HuH-7 (cell line): Measurements from ENCODE around the gene DHFR2.
"Not testable (repeated sequence)": the region's sequence is repeated elsewhere in the genome, so short reads cannot be mapped to it uniquely, and the experiment has no call there.

ENCODE experiments used
- DNase-seq: peaks from one replicate; pipeline ENCODE4 v3.0.0; 2011; ENCODE audit warnings: low spot score

The DHFR2 gene

DNA sequence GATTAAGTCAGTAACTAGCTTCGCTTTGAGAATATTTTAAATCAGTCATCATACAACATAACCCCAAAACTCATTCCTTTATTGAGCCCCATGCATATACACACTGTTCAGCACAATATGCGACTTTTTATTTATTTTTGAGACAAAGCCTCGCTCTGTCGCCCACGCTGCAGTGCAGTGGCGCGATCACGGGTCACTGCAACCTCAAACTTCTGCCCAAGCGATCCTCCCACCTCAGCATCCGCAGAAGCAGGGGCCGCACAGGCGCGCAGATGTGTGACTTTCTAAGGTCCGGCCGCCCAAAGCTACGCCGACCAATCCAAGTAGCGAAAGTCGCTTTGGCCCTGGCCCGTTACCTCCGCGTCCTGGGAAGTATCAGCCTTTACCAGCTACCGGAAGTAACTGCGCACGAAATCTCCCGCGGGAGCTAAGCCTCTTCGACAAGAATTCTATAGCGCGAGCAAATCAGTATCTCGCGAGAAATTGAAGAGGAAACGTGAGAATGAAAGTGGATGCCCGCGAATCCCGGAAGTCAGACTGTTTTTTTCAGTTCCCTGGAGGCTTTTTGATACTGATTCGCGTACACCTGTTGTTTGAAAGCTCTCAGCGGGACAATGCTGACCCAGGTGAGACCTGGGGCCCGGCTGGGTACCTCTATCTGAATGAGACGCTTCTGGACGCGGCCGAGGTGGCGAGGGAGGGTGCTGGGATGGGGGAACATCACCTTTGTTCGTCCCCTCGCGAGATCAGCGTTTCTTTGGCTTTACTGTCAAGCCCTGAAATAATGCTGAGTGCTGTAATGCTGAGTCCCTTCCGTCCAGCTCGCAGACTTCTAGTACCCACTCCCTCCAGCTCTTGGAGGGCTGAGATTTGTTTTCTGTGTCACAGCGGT lies at the start of gene DHFR2, which contains the start of gene NSUN3:
Gene DHFR2, minus strand, starts transcription at position 404 of the 892 bp plus-strand sequence. CDS start 1,405 bp downstream, outside the sequence.
Gene NSUN3, plus strand, starts transcription at position 549 of the 892 bp plus-strand sequence. Its CDS starts 66 bp downstream, at position 615.
- DNase-seq, result peak; percentile 81

DNA sequence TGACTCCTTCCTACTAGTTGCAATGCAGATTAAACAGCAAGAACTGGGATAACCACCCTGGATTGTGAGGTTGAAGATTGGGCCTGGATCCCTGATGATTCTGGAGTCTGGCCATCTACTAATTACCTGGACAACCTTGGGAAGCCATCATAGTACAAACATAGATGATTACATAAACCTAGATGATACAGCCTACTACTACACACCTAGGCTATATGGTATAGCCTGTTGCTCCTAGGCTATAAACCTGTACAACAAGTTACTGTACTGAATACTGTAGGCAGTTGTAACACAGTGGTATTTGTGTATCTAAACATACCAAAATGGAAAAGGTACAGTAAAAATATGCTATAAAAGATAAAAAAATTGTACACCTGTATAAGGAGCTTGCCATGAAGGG lies 48.1 kb upstream of the DHFR2 start:
- DNase-seq, result no peak

DNA sequence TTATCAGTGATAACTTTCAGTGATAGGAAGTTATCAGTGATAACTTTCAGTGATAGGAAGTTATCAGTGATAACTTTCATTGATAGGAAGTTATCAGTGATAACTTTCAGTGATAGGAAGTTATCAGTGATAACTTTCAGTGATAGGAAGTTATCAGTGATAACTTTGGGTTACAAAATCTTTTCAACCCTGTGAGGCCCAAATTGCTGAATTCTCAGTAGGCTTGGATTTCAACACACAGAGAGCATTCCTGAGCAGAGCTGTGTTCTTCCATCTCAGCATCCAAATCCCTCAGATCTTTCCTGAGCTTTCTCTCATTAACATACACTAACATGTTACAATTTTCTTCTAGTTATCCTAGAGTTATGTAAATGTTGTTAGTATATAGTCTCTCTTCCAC lies 47.5 kb upstream of the DHFR2 start:
- DNase-seq, result not testable (repeated sequence)

DNA sequence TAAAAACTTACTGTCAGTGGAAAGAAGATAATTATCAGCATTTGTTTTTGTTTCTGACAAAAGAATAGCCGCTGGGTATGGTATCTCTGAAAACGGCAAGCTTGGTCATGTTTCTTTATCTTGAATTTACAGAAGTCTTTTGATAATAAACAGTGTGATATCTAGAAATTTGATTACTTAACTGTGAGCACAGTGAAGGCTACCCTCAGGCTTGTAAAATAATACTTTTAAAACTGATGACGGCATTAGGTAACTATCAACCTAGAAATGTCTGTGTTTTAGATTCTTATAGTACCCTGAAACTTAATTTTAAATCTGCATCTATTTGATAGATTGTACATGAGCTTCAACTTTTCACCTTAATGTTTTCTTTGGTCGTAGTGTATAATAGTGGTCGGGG lies 43.6 kb upstream of the DHFR2 start:
- no peak for DNase-seq

DNA sequence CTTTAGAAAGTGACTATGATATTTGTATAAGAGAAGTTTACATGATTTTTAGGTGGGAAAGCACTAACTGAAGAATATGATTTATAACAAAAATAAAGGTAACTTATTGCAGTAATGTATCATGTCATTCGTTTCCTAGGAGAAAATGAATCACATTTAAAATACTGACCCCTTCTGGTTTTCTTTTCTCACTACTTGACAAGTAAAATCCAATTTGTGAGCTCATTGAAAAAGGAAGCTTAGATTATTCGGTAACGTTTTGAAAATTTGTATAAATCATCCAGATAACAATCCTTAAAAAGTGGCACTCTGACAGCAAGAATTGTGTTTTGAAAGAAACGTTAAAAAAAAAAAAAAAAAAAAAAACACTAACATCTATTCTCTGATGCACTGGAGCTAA lies 39.1 kb upstream of the DHFR2 start:
- DNase-seq, result no peak

DNA sequence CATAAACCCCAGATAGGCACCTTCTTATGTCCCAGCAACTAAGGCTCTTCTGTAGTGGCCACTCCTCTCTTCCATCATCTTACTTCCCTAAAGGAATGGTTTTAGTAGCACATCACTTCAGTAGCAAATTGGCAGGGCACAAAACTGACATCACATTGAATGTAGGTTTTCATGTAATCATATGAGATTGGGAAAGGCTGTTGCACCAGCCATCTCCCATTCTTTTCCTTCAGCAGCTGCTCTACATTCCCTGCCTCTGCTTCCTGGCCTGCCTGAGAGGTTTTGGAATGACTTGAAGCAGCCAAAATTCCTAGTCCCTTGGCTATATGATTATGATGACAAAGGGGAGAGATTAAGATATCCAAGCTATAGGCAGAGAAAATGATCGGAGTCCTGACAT lies 36.6 kb upstream of the DHFR2 start:
- no peak for DNase-seq

DNA sequence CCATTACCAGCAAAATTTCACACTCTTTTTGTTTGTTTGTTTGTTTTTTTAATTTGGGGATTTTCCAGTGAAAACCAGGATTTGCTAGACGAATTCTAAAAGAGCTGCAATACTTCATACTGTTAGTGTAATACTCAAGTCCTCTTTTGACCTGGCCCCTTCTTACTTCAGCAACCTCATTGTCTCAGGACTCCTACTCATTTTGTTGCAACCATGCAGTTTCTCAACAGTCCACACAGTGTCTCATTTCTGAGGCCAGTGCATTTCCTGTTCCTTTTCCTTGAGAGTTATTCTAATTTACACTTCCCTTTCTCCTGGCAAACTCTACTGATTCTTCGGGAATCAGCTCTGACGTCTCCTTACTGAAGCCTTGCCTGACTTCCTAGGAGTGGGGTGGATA lies 35.7 kb upstream of the DHFR2 start:
- peak; percentile 6 for DNase-seq

DNA sequence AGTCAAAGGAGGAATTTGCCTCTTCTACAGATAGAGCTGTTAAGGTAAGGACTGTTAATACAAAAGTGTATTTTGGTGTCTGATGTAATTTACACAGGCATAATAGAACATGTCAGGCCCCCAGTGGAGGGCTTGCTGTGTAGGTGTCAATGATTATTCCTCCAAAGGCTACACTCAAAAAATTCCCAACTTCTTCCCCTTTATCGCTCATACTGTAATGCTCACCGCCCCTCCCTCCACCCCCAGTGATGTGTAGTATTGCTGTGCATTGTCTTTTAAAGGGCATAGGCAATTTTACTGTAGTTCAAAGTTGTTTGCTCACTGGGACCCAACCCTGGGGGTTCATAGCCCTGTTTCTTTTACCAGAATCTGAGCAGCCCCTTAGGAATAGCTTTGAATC lies 32.4 kb upstream of the DHFR2 start:
- DNase-seq, result no peak

DNA sequence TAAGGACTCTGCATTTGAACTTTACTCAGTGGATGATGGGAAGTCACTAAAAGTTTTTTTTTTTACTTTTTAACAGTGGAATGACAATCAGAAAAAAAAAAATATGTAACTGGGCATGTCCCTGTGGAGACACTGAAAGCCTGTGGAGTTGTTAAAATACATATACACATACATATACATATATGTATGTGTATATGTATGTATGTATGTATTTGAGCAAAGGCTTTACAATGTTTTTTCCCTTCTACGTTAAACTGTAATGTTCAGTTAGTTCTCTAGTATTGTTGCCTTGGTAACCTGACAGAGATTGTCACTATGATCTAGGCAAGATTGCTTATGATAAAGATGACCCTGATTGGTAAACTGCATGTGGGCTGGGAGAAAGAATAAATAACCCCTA lies 30.4 kb upstream of the DHFR2 start:
- no peak for DNase-seq

DNA sequence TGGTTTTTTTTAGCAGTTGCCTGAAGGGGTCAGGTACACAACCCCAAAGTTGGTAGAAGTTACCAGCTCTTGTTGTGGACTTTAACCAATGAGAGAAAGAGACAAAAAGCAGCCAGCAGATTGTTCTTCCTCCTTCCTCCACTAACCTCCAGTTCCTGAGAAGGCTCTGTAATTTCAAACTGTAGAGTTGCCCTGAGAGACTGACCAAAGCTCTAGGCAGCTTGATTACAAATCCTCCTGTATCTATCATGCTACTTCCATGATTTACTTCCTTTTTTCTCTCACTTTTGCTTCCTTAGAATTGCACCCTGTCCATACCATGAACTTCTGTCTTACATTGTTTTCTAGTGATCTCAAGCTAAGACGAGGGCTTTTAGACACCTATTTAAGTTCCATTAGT lies 29.4 kb upstream of the DHFR2 start:
- DNase-seq, result no peak

DNA sequence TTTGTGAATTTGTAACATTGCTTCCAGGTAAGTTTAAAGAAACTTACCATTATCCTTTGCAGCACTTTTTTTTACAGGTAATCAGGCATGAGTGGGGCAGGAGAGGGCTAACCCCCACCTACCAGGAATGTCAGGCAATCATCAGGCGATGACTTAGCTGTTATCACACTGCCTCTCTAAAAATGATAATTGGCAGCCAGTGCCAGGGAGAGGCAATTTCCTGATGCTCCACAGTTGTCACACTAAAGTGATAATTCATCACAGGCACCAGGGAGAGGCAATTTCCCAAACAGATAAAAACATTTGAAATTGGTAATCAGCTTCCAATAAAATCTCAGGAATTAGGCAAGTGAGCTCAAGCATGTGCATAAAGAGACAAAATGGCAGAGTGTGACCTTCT lies 26.4 kb upstream of the DHFR2 start:
- DNase-seq, result no peak

DNA sequence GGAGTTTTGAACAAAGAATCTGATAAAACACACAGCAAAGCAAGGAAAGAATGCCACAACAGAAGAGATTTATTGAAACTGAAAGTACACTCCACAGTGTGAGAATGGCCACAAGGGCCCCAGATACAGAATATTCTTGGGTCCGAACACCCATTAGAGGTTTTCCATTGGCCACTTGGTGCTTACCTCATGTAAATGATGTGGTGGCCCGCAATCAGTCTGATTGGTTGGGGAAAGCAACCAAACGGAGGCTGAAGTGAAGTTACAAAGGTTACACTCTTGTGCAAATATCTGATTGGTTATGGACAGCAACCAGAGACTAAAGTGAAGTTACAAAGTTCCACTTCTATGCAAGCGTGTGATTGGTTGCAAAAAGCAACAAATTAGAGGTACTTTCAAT lies 20.5 kb upstream of the DHFR2 start:
- DNase-seq, result no peak

DNA sequence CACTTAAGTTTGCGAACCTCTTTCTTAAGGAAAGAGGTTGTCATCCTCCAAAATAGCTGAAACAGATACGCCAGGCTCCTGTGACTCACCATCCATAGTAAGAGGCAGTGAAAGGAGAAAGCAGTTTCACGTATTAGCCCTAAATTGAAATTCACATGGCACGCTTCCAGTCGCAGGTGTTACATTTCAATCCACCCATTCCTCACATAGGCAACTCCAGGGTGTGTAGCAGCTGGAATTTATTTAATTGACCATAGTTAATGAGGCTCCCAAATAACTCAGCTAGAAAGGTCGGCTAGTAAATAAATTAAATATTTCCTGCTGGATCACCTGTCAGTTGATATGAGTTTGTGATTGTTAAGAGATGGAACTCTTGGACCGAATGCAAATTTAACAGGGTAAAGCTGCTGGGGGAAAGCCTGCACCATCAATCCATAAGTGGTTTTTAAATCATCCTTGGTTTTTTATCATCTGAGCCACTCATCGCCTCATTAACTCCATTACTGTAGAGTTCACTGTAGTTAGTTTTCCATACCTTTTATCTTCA lies 19.7 kb upstream of the DHFR2 start:
- no peak for DNase-seq

DNA sequence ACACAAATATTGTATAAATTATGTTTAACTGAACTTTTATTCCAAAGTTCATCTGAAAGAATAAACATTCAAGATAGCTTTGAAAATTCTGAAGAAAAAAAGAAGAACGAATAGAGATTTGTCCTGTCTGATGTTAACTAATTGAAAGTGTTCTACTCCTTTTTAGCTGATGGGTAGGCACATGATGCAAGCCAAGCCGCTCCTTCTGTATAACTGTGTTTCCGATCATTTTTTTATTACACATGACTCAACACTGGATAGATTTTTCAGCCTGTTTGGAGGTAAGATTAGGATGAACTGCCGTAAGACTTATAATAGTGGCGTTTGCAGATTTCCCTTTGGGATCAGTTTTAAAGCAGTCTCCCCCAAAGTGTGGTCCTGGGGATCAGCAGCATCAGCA lies 19.2 kb upstream of the DHFR2 start:
- DNase-seq, result no peak

DNA sequence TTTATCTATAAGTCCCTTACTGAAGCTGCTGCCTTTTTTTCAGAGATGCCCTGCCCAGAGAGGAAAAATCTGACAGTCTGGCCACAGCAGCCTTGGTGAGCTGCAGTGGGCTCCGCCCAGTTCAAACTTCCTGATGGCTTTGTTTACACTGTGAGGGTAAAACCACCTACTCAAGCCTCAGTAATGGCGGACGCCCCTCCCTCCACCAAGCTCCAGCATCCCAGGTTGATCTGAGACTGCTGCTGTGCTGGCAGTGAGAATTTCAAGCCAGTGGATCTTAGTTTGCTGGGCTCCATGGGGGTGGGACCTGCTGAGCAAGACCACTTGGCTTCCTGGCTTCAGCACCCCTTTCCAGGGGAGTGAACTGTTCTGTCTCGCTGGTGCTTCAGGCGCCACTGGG lies 17.8 kb upstream of the DHFR2 start:
- DNase-seq, result not testable (repeated sequence)

DNA sequence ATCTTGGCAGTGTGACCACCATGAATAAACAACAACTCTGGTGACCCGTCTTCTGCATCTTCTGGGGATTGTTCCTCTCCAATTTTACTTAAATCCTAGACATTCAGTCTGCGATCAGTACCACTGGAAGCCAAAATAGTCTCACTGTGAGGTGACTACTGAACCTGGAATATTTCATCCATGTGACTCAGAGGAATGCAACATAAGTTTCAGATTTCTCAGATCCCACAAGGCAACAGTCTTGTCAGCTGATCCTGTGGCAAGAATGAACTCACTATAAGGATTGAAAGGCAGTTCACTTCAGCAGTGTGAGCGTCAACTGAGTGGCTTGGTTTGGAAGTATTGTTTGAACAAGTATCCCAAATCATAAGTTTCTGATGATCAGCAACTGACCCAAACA lies 13.3 kb upstream of the DHFR2 start:
- DNase-seq, result no peak

DNA sequence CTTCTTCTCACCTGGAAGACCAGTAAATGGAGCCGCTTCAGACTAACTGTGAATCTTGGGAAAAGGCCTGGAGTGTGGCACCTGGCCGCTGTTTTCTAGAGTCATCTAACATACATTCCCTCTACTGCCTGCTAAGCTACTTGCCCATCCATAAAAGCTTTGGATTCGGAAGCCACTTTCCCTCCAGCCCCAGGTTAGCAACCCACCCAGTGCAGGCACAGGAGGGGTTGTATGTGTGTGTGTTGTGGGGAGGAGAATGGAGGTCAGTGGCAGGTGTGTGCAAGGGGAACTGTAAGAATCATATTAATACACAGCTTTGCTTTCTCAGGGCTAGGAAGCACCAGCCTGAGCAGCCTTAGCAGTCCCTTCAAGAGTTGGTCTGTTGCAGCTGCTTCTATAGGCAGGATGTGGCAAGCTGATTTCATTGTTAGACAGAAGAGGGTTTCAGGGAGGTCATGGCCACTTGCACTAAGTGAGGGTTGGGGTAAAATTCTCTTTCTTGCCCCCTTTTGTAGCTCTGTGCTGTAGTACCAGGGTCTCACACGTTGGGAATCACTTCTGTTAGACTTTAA lies 9.1 kb upstream of the DHFR2 start:
- DNase-seq, result no peak

DNA sequence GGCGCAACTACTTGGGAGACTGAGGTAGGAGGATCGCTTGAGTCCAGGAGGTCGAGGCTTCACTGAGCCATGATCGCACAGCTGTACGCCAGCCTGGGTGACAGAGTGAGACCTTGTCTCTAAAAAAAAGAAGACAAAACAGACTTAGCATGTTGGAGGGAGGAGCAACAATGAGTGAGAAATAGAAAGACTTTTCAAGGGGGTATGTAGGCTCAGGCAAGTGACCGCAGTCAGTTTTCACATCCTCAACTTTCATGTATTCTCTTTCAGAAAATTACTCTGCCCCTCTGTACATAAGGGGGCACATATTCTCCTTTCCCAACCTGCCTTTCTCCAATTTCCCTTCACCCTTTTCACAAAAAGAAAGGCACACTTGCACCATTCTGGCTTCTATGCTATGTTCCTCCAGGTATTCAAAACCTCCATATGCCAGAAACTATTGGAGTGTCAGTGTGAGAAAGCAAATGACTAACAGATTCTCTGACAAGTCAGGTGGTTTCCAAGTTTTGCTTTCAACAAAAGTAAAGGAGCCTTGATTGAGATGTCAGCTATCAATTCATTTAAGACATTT lies 7.7 kb upstream of the DHFR2 start:
- DNase-seq, result no peak

DNA sequence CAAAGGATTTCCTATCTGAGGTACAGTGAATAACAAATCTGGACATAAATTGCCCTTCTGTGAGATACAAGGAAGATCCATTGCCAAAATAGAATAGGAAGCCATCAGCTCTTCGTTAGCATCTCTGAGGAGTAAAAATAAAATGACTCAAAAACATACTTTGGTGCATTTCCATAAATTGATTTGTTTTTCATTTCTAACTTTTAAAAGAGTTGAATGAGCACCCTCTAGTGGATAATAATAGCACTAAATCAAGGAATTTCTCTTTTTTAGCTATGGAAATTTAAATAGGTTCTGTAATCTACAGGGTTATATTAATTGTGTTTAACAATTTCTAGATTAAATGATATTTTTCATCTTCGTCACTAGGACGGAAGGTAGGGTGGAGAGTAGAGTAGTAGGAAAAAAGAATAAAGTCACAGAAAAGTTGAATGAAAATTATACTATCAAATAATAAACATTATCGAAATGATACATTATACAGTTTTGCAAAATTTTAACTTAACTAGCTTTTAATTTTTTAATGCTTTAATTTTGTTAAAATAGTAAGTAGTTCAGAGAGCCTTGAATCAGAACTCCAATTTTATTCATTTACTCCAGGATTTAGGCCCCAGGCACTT lies 6.6 kb upstream of the DHFR2 start:
- no peak for DNase-seq

DNA sequence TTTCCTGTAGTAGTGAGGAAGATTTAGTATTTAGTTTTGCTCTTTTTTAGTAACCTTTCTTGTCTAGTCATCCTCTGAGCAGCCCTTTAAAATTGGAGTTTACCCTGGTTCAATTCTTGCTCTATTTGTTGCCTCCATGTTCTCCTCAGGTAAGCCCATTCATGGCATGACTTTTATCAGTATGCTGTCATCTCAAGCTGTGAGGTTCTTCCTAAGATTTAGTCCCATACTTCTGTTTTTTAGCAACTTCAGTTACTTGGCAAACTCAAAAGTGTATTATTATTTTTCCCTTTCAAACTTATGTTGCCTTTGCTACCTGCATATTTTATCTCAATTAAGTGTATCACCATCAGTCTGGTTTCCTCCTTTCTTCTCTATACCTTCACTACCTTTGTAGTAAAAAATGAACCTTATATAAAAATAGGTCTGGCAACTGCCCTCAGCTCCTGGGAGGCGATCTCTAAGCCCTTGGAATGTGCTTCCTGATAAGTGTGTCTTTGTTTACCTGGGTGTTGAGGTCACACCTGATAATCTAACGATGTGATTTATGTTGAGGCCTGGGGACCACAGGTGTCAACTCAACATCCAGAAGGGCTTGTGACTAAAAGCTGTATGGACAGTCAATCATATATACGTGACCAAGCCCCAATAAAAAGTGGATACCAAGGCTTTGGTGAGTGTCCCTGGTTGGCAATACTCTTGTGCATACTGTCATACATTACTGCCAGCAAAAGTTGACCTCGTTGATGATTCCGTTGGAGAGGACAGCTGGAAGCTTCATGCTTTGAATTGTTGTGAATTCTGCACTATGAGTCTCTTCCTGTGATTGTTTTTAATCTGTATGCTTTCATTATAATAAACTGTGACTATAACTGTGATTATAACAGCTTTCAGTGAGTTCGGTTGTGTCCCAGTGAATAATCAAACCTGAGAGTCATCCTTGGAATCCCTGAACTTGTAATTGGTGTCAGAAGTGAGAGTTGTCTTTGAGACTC lies 4.1 kb upstream of the DHFR2 start:
- no peak for DNase-seq

DNA sequence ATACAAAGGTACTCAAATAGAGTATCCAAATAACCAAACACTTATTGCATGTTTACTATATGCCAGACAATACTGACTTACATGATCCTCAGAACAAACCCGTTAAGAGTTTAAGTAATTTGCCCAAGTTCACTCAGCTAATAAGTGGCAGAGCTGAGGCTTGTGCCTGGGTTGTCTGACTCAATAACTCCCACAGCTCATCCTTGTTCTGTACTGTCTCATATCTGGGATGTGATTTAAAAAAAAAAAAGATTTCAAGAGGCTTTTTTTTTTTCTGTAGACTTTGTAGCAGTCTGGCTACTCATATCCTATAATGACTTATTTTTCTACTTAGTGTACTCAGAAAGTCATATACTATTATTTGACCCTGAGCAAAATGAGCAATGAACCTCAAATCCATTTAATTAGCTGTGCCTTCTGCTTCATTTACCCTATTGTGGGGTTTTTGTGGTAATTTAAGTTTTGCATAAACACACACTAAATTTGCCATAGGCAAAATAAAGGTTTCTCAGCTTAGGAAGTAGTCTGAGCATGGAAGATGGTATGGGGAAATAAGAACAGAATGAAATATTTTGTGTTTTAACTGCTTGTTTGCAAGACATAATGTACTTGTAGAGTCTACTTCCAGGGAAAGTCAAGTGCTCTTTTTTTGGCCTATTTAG lies 3.2 kb upstream of the DHFR2 start:
- no peak for DNase-seq
